ENCODE measurements around the gene DSTYK. TPM values are rescaled to one million over a fixed set of nuclear protein-coding genes. Genes with fewer than 3 reads are reported as not detected.

The DSTYK gene
- total RNA-seq, 1 experiment from 2014 or later: 6.3 TPM

- H3K4me1 Mint-ChIP-seq (ENCODE audit: low read depth, unreplicated experiment): no peaks in the 10 kb centered on the region
- H3K4me3 Mint-ChIP-seq (ENCODE audit: unreplicated experiment): no peak overlapping the region
- H3K27ac Mint-ChIP-seq (ENCODE audit: unreplicated experiment): no peak overlapping the region
- no peaks in the 10 kb centered on the region for H3K27me3 Mint-ChIP-seq (ENCODE audit: insufficient read depth, unreplicated experiment)
- no peaks in the 10 kb centered on the region for H3K36me3 Mint-ChIP-seq (ENCODE audit: insufficient read depth, unreplicated experiment)
- no peaks in the 10 kb centered on the region for H3K9me3 Mint-ChIP-seq (ENCODE audit: unreplicated experiment)
- ChIA-PET POLR2A (no interaction called here), CTCF (no interaction called here)
- Histone ChIP-seq H3K9me3 (no peaks in the 10 kb centered on the region), H3K27me3 (replicated peaks; ENCODE audit: control insufficient read depth, insufficient read depth, low read length) (no peaks in the 10 kb centered on the region), H3K36me3 (ENCODE audit: control insufficient read depth, insufficient read depth, low read length) (no peaks in the 10 kb centered on the region), H3K4me3 (ENCODE audit: low read depth, low read length) (no peak overlapping the region), H3K4me1 (no peaks in the 10 kb centered on the region)
- intact Hi-C loops (cut with micrococcal nuclease; ENCODE audit: unreplicated experiment): no loop called here
- TF ChIP-seq CTCF (IDR thresholded peaks at IDR 0.05; ENCODE audit: insufficient read depth in 1 of 2, low read depth in 1 of 2, low read length in 1 of 2, severe bottlenecking in 1 of 2, unreplicated experiment in 1 of 2): no peak
- no TSS peak for BruUV-seq (replicated peaks)
- DNase-seq: no peak
Observed at GRCh38 chr1:205127646-205128045, 83.9 kb downstream of the DSTYK start.

- Mint-ChIP-seq H3K36me3 (ENCODE audit: insufficient read depth, unreplicated experiment) (peaks cover 14% of the 10 kb centered on the region), H3K27ac (ENCODE audit: unreplicated experiment) (no peak overlapping the region), H3K4me3 (ENCODE audit: unreplicated experiment) (no peak overlapping the region), H3K9me3 (ENCODE audit: unreplicated experiment) (no peaks in the 10 kb centered on the region), H3K4me1 (ENCODE audit: low read depth, unreplicated experiment) (peaks cover 5% of the 10 kb centered on the region), H3K27me3 (ENCODE audit: insufficient read depth, unreplicated experiment) (no peaks in the 10 kb centered on the region)
- intact Hi-C loops (cut with micrococcal nuclease; ENCODE audit: unreplicated experiment): loop anchor here (5.0 kb wide), 1 partner anchor 88 kb away; the partner anchor contains the start of gene DSTYK
- BruUV-seq (replicated peaks): no TSS peak
- TF ChIP-seq CTCF (IDR thresholded peaks at IDR 0.05; ENCODE audit: insufficient read depth in 1 of 2, low read depth in 1 of 2, low read length in 1 of 2, severe bottlenecking in 1 of 2, unreplicated experiment in 1 of 2): no peak
- no peak for DNase-seq
- POLR2A ChIA-PET: no interaction called here
- H3K36me3 ChIP-seq (ENCODE audit: control insufficient read depth, insufficient read depth, low read length): no peaks in the 10 kb centered on the region
- peaks cover 4% of the 10 kb centered on the region for H3K4me1 ChIP-seq
- no peaks in the 10 kb centered on the region for H3K9me3 ChIP-seq
- CTCF ChIA-PET: no interaction called here
- H3K4me3 ChIP-seq (ENCODE audit: low read depth, low read length): no peak overlapping the region
- H3K27me3 ChIP-seq (replicated peaks; ENCODE audit: control insufficient read depth, insufficient read depth, low read length): no peaks in the 10 kb centered on the region
Observed at GRCh38 chr1:205124726-205125125, 86.8 kb downstream of the DSTYK start.

GRCh38 chr1:205122489-205122882 lies 89.0 kb downstream of the DSTYK start:
- no peak for TF ChIP-seq CTCF (IDR thresholded peaks at IDR 0.05; ENCODE audit: insufficient read depth in 1 of 2, low read depth in 1 of 2, low read length in 1 of 2, severe bottlenecking in 1 of 2, unreplicated experiment in 1 of 2)
- Histone ChIP-seq H3K27me3 (replicated peaks; ENCODE audit: control insufficient read depth, insufficient read depth, low read length) (no peaks in the 10 kb centered on the region), H3K36me3 (ENCODE audit: control insufficient read depth, insufficient read depth, low read length) (no peaks in the 10 kb centered on the region), H3K4me1 (peaks cover 4% of the 10 kb centered on the region), H3K9me3 (no peaks in the 10 kb centered on the region), H3K4me3 (ENCODE audit: low read depth, low read length) (peak overlapping the region; percentile 37)
- peaks cover 11% of the 10 kb centered on the region for H3K4me1 Mint-ChIP-seq (ENCODE audit: low read depth, unreplicated experiment)
- no peak for DNase-seq
- no peaks in the 10 kb centered on the region for H3K9me3 Mint-ChIP-seq (ENCODE audit: unreplicated experiment)
- peak overlapping the region; percentile 98 for H3K27ac Mint-ChIP-seq (ENCODE audit: unreplicated experiment)
- H3K36me3 Mint-ChIP-seq (ENCODE audit: insufficient read depth, unreplicated experiment): peaks cover 15% of the 10 kb centered on the region
- ChIA-PET POLR2A (no interaction called here), CTCF (interaction anchor here (0.6 to 2.0 kb wide), 4 partner anchors 19 to 133 kb away, joined by 3 to 7 read pairs (median 4); partner anchors contain the start of gene TMCC2)
- no peaks in the 10 kb centered on the region for H3K27me3 Mint-ChIP-seq (ENCODE audit: insufficient read depth, unreplicated experiment)
- peak overlapping the region; percentile 96 for H3K4me3 Mint-ChIP-seq (ENCODE audit: unreplicated experiment)
- intact Hi-C loops (cut with micrococcal nuclease; ENCODE audit: unreplicated experiment): loop anchor here (1.0 to 5.0 kb wide), 3 partner anchors 19 to 134 kb away; partner anchors contain the start of gene DSTYK
- no TSS peak for BruUV-seq (replicated peaks)
